HCT116 (cell line): Measurements from ENCODE around the gene SPATA21. TPM values are rescaled to one million over a fixed set of nuclear protein-coding genes. Genes with fewer than 3 reads are reported as not detected.

ENCODE experiments used
- ATAC-seq: fragments of 200-7000 bp; cut with Tn5 transposase; 2 replicates; pipeline ENCODE4 v1.9.1; 2020; ENCODE audit warnings: mild to moderate bottlenecking, moderate library complexity
- BruUV-seq: library from RNA; stranded (reverse); fragments of 400-500 nt; replicated peaks from 2 replicates; lab custom pipeline; 2021; lab: Mats Ljungman, UMichigan
- CTCF ChIA-PET: fragments of 300-600 bp; sonication (Branson Sonifier 250); formaldehyde crosslinking; loops from one replicate; lab custom pipeline; 2021; ENCODE audit warnings: antibody characterized with exemption; lab: Charles Lee
- POLR2A ChIA-PET: fragments of 300-600, 350-600 bp; sonication (Branson Sonifier 250); formaldehyde crosslinking; loops from one replicate; lab custom pipeline; 2021; ENCODE audit warnings: antibody characterized with exemption; lab: Charles Lee
- RAD21 ChIA-PET, 2 experiments: fragments of 300-600 bp; sonication (Branson Sonifier 250); formaldehyde crosslinking; loops; one replicate each; lab custom pipeline; 2023; ENCODE audit warnings: low total read pairs in 2 of 2; ENCODE audit not compliant: uncharacterized antibody in 2 of 2, unreplicated experiment in 2 of 2, low non-redundant PET in 1 of 2; lab: Charles Lee
- DNase-seq: peaks from one replicate; pipeline ENCODE4 v3.0.0-alpha.2; 2010; ENCODE audit warnings: low read depth, low spot score
- H2AFZ ChIP-seq: fragments of 200-600 bp; shearing (Covaris generic), sonication (generic); 2 replicates; pipeline ENCODE4 v1.6.1; 2017; ENCODE audit warnings: low read depth, mixed run types, mixed read lengths, antibody characterized with exemption, low read length; ENCODE audit not compliant: poor library complexity, severe bottlenecking
- H3K27ac ChIP-seq: 2 replicates; pipeline ENCODE4 v1.5.1; 2012; ENCODE audit warnings: low read depth, low read length
- H3K27me3 ChIP-seq: fragments of 200-600 bp; sonication (generic); 2 replicates; pipeline ENCODE4 v1.6.1; 2016; ENCODE audit warnings: mixed run types, low read length, mixed read lengths; ENCODE audit not compliant: insufficient read depth
- H3K36me3 ChIP-seq, 2 experiments: fragments of 200-500 bp in 1 of 2; fragments of 200-600 bp in 1 of 2; sonication (Bioruptor generic) in 1 of 2; sonication (generic) in 1 of 2; 2 replicates each; pipeline versions ENCODE4 v1.5.1 to v1.6.1; 2014 to 2016; ENCODE audit warnings: low read length in 2 of 2, inconsistent platforms in 1 of 2, mixed read lengths in 1 of 2, mixed run types in 1 of 2; ENCODE audit not compliant: insufficient read depth in 2 of 2, control insufficient read depth in 1 of 2
- H3K4me1 ChIP-seq, 2 experiments: fragments of 200-600 bp in 1 of 2; sonication (generic) in 1 of 2; 2 replicates each; pipeline versions ENCODE4 v1.5.1 to v1.6.1; 2012 to 2017; ENCODE audit warnings: low read length in 2 of 2, inconsistent platforms in 1 of 2, mild to moderate bottlenecking in 1 of 2, mixed read lengths in 1 of 2, mixed run types in 1 of 2, moderate library complexity in 1 of 2; ENCODE audit not compliant: insufficient read depth in 2 of 2, control insufficient read depth in 1 of 2
- H3K4me2 ChIP-seq: fragments of 200-600 bp; sonication (generic); 2 replicates; pipeline ENCODE4 v1.6.1; 2017; ENCODE audit warnings: mixed run types, low read length, mixed read lengths
- H3K4me3 ChIP-seq, 2 experiments: fragments of 200-600 bp in 1 of 2; sonication (generic) in 1 of 2; replicated peaks in 1 of 2; 2 replicates each; pipeline ENCODE4 v1.5.1; 2011 to 2016; ENCODE audit warnings: low read length in 2 of 2, control low read depth in 1 of 2, low read depth in 1 of 2, mild to moderate bottlenecking in 1 of 2, mixed read lengths in 1 of 2, mixed run types in 1 of 2
- H3K79me2 ChIP-seq: fragments of 200-600 bp; sonication (generic); 2 replicates; pipeline ENCODE4 v1.6.1; 2017; ENCODE audit warnings: mild to moderate bottlenecking, mixed run types, low read length, moderate library complexity, mixed read lengths; ENCODE audit not compliant: insufficient read depth
- H3K9ac ChIP-seq: fragments of 200-600 bp; sonication (generic); 2 replicates; pipeline ENCODE4 v1.6.1; 2016; ENCODE audit warnings: low read length, mixed read lengths
- H3K9me2 ChIP-seq: fragments of 200-600 bp; sonication (generic), shearing (Covaris generic); 2 replicates; pipeline ENCODE4 v1.6.1; 2017; ENCODE audit warnings: mixed run types, mild to moderate bottlenecking, moderate library complexity; ENCODE audit not compliant: insufficient read depth
- H3K9me3 ChIP-seq, 2 experiments: fragments of 200-500 bp in 1 of 2; fragments of 200-600 bp in 1 of 2; sonication (Bioruptor generic) in 1 of 2; sonication (generic) in 1 of 2; 2 replicates each; pipeline ENCODE4 v1.6.1; 2014 to 2017; ENCODE audit warnings: low read length in 2 of 2, mixed read lengths in 2 of 2, inconsistent platforms in 1 of 2, low read depth in 1 of 2, mild to moderate bottlenecking in 1 of 2, mixed run types in 1 of 2, moderate library complexity in 1 of 2; ENCODE audit not compliant: control insufficient read depth in 1 of 2, insufficient read depth in 1 of 2
- H4K20me1 ChIP-seq: fragments of 200-600 bp; sonication (generic), shearing (Covaris generic); 2 replicates; pipeline ENCODE4 v1.6.1; 2017; ENCODE audit warnings: mixed run types, mild to moderate bottlenecking, moderate library complexity; ENCODE audit not compliant: insufficient read depth
- CBX3 ChIP-seq: IDR thresholded peaks from 2 replicates; pipeline ENCODE4 v1.6.1; 2012; ENCODE audit warnings: low read depth
- CEBPB ChIP-seq: IDR thresholded peaks from 2 replicates; pipeline ENCODE4 v1.6.1; 2012; ENCODE audit warnings: low read depth
- EGR1 ChIP-seq: IDR thresholded peaks from 2 replicates; pipeline ENCODE4 v1.6.1; 2012; ENCODE audit warnings: low read depth
- ELF1 ChIP-seq: IDR thresholded peaks from 2 replicates; pipeline ENCODE4 v1.6.1; 2012; ENCODE audit warnings: low read depth, borderline replicate concordance
- JUND ChIP-seq: IDR thresholded peaks from 2 replicates; pipeline ENCODE4 v1.6.1; 2012
- POLR2A ChIP-seq: IDR thresholded peaks from 2 replicates; pipeline ENCODE4 v1.7.0; 2011; ENCODE audit warnings: borderline replicate concordance; ENCODE audit not compliant: insufficient read depth, insufficient read length; ENCODE audit errors: extremely low read depth
- RAD21 ChIP-seq: IDR thresholded peaks from 2 replicates; pipeline ENCODE4 v1.6.1; 2012; ENCODE audit warnings: low read depth, mild to moderate bottlenecking
- SIN3A ChIP-seq: IDR thresholded peaks from 2 replicates; pipeline ENCODE4 v1.6.1; 2012; ENCODE audit warnings: low read depth
- SP1 ChIP-seq: IDR thresholded peaks from 2 replicates; pipeline ENCODE4 v1.6.1; 2012; ENCODE audit warnings: low read depth
- TCF7L2 ChIP-seq: IDR thresholded peaks from 2 replicates; pipeline ENCODE4 v1.7.0; 2011; ENCODE audit warnings: borderline replicate concordance, inconsistent platforms; ENCODE audit not compliant: insufficient read depth, insufficient read length; ENCODE audit errors: extremely low read depth
- ZFX ChIP-seq: fragments of 450-650 bp; IDR thresholded peaks from 2 replicates; pipeline ENCODE4 v1.6.1; 2017
- intact Hi-C: fragments of 100-400 bp; cut with micrococcal nuclease; formaldehyde crosslinking; loops from 2 replicates; pipeline ENCODE4 v1.10.0; 2022
- total RNA-seq: library from RNA; stranded (reverse); gene quantifications from one replicate; pipeline ENCODE4 v1.2.1, GENCODE V29; 2021; ENCODE audit not compliant: unreplicated experiment
- TF ChIP-seq, protein P1 (sequence below): IDR thresholded peaks from 2 replicates; pipeline ENCODE4 v1.6.1; 2012
- TF ChIP-seq, protein P2 (sequence below): IDR thresholded peaks from 2 replicates; pipeline ENCODE4 v1.6.1; 2012
- TF ChIP-seq, protein P3 (sequence below): IDR thresholded peaks from 2 replicates; pipeline ENCODE4 v1.6.1; 2012; ENCODE audit warnings: low read depth
- TF ChIP-seq, protein P4 (sequence below), 3 experiments: fragments of 200-600 bp in 1 of 3; sonication (generic) in 1 of 3; IDR thresholded peaks in 2 of 3; conservative IDR thresholded peaks in 1 of 3; 2 replicates each; pipeline ENCODE4 v1.5.1; 2012 to 2017; ENCODE audit warnings: low read depth in 2 of 3, low read length in 2 of 3, antibody characterized with exemption in 1 of 3, borderline replicate concordance in 1 of 3, control low read depth in 1 of 3, mild to moderate bottlenecking in 1 of 3, mixed read lengths in 1 of 3, mixed run types in 1 of 3, moderate library complexity in 1 of 3; ENCODE audit not compliant: insufficient read depth in 1 of 3

SPATA21 gene
- total RNA-seq, 1 experiment from 2014 or later = not detected

DNA sequence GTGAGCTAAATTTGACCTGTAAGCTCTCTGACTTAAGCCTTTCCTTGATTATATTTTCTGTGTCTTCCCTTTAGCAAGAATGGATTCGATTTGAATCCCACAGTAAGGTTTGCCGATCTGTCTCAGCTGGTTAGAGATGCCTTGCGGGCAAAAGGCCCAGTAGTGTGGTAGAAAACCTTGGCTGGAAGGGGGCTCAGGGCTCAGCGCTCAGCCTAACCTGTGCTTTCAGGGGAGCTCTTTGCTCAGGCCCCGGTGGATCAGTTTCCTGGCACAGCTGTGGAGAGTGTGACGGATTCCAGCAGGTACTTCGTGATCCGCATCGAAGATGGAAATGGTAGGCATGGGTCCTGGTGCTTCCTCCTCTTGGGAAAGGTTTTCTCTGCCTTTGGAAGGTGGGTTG is 10.4 kb upstream of the SPATA21 start:
- CTCF ChIA-PET = no interaction called here

More for the DNA sequence above, 10.4 kb upstream of the SPATA21 start:
- no peak overlapping the region for H3K9ac ChIP-seq
- H4K20me1 ChIP-seq = no peaks in the 10 kb centered on the region
- H3K9me3 ChIP-seq = no peaks in the 10 kb centered on the region
- POLR2A ChIA-PET = no interaction called here
- no peaks in the 10 kb centered on the region for H3K4me1 ChIP-seq
- no peak overlapping the region for H3K27ac ChIP-seq
- no peak overlapping the region for H3K4me3 ChIP-seq
- BruUV-seq = no TSS peak
- RAD21 ChIA-PET = no interaction called here
- DNase-seq (no peak), ATAC-seq (no peak)
- TF ChIP-seq TCF7L2 = no peak
- TF ChIP-seq, protein P1, sequence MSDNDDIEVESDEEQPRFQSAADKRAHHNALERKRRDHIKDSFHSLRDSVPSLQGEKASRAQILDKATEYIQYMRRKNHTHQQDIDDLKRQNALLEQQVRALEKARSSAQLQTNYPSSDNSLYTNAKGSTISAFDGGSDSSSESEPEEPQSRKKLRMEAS = no peak
- no peak for TF ChIP-seq RAD21
- no peak for TF ChIP-seq ZFX
- TF ChIP-seq, protein P2, sequence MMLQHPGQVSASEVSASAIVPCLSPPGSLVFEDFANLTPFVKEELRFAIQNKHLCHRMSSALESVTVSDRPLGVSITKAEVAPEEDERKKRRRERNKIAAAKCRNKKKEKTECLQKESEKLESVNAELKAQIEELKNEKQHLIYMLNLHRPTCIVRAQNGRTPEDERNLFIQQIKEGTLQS = no peak
- no peak for TF ChIP-seq POLR2A
- no peak for TF ChIP-seq CEBPB
- TF ChIP-seq SP1 = no peak
- TF ChIP-seq, protein P3, sequence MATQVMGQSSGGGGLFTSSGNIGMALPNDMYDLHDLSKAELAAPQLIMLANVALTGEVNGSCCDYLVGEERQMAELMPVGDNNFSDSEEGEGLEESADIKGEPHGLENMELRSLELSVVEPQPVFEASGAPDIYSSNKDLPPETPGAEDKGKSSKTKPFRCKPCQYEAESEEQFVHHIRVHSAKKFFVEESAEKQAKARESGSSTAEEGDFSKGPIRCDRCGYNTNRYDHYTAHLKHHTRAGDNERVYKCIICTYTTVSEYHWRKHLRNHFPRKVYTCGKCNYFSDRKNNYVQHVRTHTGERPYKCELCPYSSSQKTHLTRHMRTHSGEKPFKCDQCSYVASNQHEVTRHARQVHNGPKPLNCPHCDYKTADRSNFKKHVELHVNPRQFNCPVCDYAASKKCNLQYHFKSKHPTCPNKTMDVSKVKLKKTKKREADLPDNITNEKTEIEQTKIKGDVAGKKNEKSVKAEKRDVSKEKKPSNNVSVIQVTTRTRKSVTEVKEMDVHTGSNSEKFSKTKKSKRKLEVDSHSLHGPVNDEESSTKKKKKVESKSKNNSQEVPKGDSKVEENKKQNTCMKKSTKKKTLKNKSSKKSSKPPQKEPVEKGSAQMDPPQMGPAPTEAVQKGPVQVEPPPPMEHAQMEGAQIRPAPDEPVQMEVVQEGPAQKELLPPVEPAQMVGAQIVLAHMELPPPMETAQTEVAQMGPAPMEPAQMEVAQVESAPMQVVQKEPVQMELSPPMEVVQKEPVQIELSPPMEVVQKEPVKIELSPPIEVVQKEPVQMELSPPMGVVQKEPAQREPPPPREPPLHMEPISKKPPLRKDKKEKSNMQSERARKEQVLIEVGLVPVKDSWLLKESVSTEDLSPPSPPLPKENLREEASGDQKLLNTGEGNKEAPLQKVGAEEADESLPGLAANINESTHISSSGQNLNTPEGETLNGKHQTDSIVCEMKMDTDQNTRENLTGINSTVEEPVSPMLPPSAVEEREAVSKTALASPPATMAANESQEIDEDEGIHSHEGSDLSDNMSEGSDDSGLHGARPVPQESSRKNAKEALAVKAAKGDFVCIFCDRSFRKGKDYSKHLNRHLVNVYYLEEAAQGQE = no peak
- no peak for TF ChIP-seq ELF1
- no peak for TF ChIP-seq JUND
- TF ChIP-seq, protein P4, sequence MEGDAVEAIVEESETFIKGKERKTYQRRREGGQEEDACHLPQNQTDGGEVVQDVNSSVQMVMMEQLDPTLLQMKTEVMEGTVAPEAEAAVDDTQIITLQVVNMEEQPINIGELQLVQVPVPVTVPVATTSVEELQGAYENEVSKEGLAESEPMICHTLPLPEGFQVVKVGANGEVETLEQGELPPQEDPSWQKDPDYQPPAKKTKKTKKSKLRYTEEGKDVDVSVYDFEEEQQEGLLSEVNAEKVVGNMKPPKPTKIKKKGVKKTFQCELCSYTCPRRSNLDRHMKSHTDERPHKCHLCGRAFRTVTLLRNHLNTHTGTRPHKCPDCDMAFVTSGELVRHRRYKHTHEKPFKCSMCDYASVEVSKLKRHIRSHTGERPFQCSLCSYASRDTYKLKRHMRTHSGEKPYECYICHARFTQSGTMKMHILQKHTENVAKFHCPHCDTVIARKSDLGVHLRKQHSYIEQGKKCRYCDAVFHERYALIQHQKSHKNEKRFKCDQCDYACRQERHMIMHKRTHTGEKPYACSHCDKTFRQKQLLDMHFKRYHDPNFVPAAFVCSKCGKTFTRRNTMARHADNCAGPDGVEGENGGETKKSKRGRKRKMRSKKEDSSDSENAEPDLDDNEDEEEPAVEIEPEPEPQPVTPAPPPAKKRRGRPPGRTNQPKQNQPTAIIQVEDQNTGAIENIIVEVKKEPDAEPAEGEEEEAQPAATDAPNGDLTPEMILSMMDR (IDR thresholded peaks at IDR 0.05 in 2 of 3, conservative IDR thresholded peaks at IDR 0.05 in 1 of 3; ENCODE audit: borderline replicate concordance in 1 of 3, insufficient read depth in 1 of 3, low read depth in 2 of 3, low read length in 2 of 3) = no peak
- no peak for TF ChIP-seq CBX3
- no peak for TF ChIP-seq EGR1
- TF ChIP-seq SIN3A = no peak
- no peaks in the 10 kb centered on the region for H3K9me2 ChIP-seq
- H3K27me3 ChIP-seq = no peaks in the 10 kb centered on the region
- H3K36me3 ChIP-seq = peaks cover 43 to 54% of the 10 kb centered on the region in 2 experiments
- intact Hi-C loops = no loop called here
- H2AFZ ChIP-seq = no peak overlapping the region
- H3K79me2 ChIP-seq = peaks cover 16% of the 10 kb centered on the region
- H3K4me2 ChIP-seq = no peak overlapping the region
